B cell (primary cell): ENCODE results near the gene RGS3. TPM values are rescaled to one million over a fixed set of nuclear protein-coding genes. Genes with fewer than 3 reads are reported as not detected.

Source experiments
- ATAC-seq: fragments of 200-7000 bp; cut with Tn5 transposase; one replicate; pipeline ENCODE4 v1.10.0; 2021; ENCODE audit warnings: low read depth, mild to moderate bottlenecking, moderate number of reproducible peaks, moderate library complexity
- CTCF ChIA-PET: fragments of 350-600 bp; sonication (Branson Sonifier 250); formaldehyde crosslinking; loops from one replicate; lab custom pipeline; 2021; ENCODE audit warnings: antibody characterized with exemption, inconsistent platforms; lab: Charles Lee
- POLR2A ChIA-PET: fragments of 350-600 bp; sonication (Branson Sonifier 250); formaldehyde crosslinking; loops from one replicate; lab custom pipeline; 2021; ENCODE audit warnings: antibody characterized with exemption; lab: Charles Lee
- DNase-seq: peaks from one replicate; pipeline ENCODE4 v3.0.0; 2013
- H2AFZ ChIP-seq: 2 replicates; pipeline ENCODE4 v1.6.1; 2012; ENCODE audit warnings: mild to moderate bottlenecking, low read depth, low read length; ENCODE audit not compliant: insufficient read depth, poor library complexity, severe bottlenecking
- H3K27ac ChIP-seq, 2 donors: 1 replicate in 1 of 2; 2 replicates in 1 of 2; pipeline ENCODE4 v1.5.1; 2012 to 2013; ENCODE audit warnings: low read length in 2 of 2, mild to moderate bottlenecking in 2 of 2, moderate library complexity in 1 of 2
- H3K27me3 ChIP-seq, 4 experiments: fragments of 200-600 bp in 1 of 4; sonication (generic) in 1 of 4; replicated peaks in 1 of 4; 1 replicate in 2 of 4; 2 replicates in 2 of 4; pipeline versions ENCODE4 v1.6.1 to v1.7.0; 2013 to 2016; ENCODE audit warnings: low read length in 3 of 4, mild to moderate bottlenecking in 2 of 4, mixed read lengths in 1 of 4, moderate library complexity in 1 of 4; ENCODE audit not compliant: insufficient read depth in 4 of 4, control insufficient read depth in 3 of 4; ENCODE audit errors: control extremely low read depth in 1 of 4
- H3K36me3 ChIP-seq, 2 experiments: replicated peaks in 1 of 2; 1 replicate in 1 of 2; 2 replicates in 1 of 2; pipeline versions ENCODE4 v1.6.1 to v1.7.1; 2013; ENCODE audit warnings: low read length in 1 of 2; ENCODE audit not compliant: insufficient read depth in 2 of 2, control insufficient read depth in 1 of 2; ENCODE audit errors: control extremely low read depth in 1 of 2, extremely low read depth in 1 of 2
- H3K4me1 ChIP-seq, 2 donors: fragments of 200-600 bp in 1 of 2; sonication (generic) in 1 of 2; 1 replicate in 1 of 2; 2 replicates in 1 of 2; pipeline versions ENCODE4 v1.5.1 to v1.6.1; 2013 to 2017; ENCODE audit warnings: low read length in 2 of 2; ENCODE audit not compliant: control insufficient read depth in 2 of 2, insufficient read depth in 2 of 2
- H3K4me2 ChIP-seq: replicated peaks from 2 replicates; pipeline ENCODE3; 2012; ENCODE audit warnings: mild to moderate bottlenecking, low read depth, low read length; ENCODE audit not compliant: poor library complexity, severe bottlenecking
- H3K4me3 ChIP-seq, 5 experiments: fragments of 200-600 bp in 1 of 5; sonication (generic) in 1 of 5; 1 replicate in 3 of 5; 2 replicates in 2 of 5; pipeline versions ENCODE4 v1.5.1 to v1.7.0; 2011 to 2016; ENCODE audit warnings: low read length in 4 of 5, mild to moderate bottlenecking in 4 of 5, low read depth in 2 of 5, control low read depth in 1 of 5, moderate library complexity in 1 of 5; ENCODE audit not compliant: insufficient read depth in 1 of 5; ENCODE audit errors: control extremely low read depth in 1 of 5, extremely low read depth in 1 of 5
- H3K79me2 ChIP-seq: fragments of 200-600 bp; sonication (generic); one replicate; pipeline ENCODE4 v1.6.0; 2016; ENCODE audit warnings: low read length; ENCODE audit not compliant: control insufficient read depth, insufficient read depth
- H3K9ac ChIP-seq: fragments of 200-600 bp; sonication (generic); 2 replicates; pipeline ENCODE4 v1.6.1; 2017; ENCODE audit warnings: mild to moderate bottlenecking, low read length, moderate library complexity
- H3K9me3 ChIP-seq, 3 donors: one replicate each; pipeline versions ENCODE4 v1.6.1 to v1.7.1; 2013; ENCODE audit warnings: low read length in 2 of 3; ENCODE audit not compliant: control insufficient read depth in 2 of 3, insufficient read depth in 1 of 3; ENCODE audit errors: control extremely low read depth in 1 of 3
- H4K20me1 ChIP-seq: 2 replicates; pipeline ENCODE4 v1.6.0; 2012; ENCODE audit warnings: mild to moderate bottlenecking, low read length; ENCODE audit not compliant: insufficient read depth, control insufficient read depth, poor library complexity, severe bottlenecking
- H3K27ac Mint-ChIP-seq: one replicate; pipeline ENCODE4 v1.8.0; 2021; ENCODE audit warnings: mixed read lengths
- H3K27me3 Mint-ChIP-seq: one replicate; pipeline ENCODE4 v1.8.0; 2021; ENCODE audit warnings: mixed read lengths
- H3K4me1 Mint-ChIP-seq: one replicate; pipeline ENCODE4 v1.8.0; 2021; ENCODE audit warnings: mixed read lengths
- H3K4me3 Mint-ChIP-seq: one replicate; pipeline ENCODE4 v1.8.0; 2021; ENCODE audit warnings: mixed read lengths
- H3K9me3 Mint-ChIP-seq: one replicate; pipeline ENCODE4 v1.8.0; 2022; ENCODE audit warnings: mixed read lengths; ENCODE audit not compliant: insufficient read depth
- EZH2 ChIP-seq: IDR thresholded peaks from 2 replicates; pipeline ENCODE4 v1.6.1; 2012; ENCODE audit warnings: borderline replicate concordance, low read depth, mild to moderate bottlenecking, moderate library complexity, low read length; ENCODE audit not compliant: insufficient read depth, poor library complexity, severe bottlenecking
- WGBS: methylation state at CpG from one replicate; pipeline ENCODE4 v1.1.5; 2013; ENCODE audit warnings: missing lambda C conversion rate; ENCODE audit not compliant: insufficient coverage; 5-methylcytosine and 5-hydroxymethylcytosine counted together
- intact Hi-C: fragments of 100-400 bp; cut with micrococcal nuclease; formaldehyde crosslinking; loops from one replicate; pipeline ENCODE4 v1.10.0; 2022
- polyA plus RNA-seq: library from polyadenylated mRNA; depleted of rRNA; stranded (reverse); fragments of >200 nt; gene quantifications from 2 replicates; pipeline ENCODE4 v1.2.3, GENCODE V29; 2012
- total RNA-seq, 2 donors: library from RNA; stranded (reverse); fragments of 120-200 nt in 1 of 2; gene quantifications; 1 replicate in 1 of 2; 2 replicates in 1 of 2; pipeline versions ENCODE4 v1.2.3 to v1.2.4, GENCODE V29; 2013 to 2022
- TF ChIP-seq, protein P1 (sequence below): fragments of 200-600 bp; IDR thresholded peaks from one replicate; pipeline ENCODE4 v1.8.0; 2022; ENCODE audit warnings: antibody characterized with exemption, mild to moderate bottlenecking

RGS3 gene
- total and polyA plus RNA-seq, 2 donors (not counting 1 experiment from before 2014, with no cell fraction given): 12.0 to 15.6 TPM

DNA sequence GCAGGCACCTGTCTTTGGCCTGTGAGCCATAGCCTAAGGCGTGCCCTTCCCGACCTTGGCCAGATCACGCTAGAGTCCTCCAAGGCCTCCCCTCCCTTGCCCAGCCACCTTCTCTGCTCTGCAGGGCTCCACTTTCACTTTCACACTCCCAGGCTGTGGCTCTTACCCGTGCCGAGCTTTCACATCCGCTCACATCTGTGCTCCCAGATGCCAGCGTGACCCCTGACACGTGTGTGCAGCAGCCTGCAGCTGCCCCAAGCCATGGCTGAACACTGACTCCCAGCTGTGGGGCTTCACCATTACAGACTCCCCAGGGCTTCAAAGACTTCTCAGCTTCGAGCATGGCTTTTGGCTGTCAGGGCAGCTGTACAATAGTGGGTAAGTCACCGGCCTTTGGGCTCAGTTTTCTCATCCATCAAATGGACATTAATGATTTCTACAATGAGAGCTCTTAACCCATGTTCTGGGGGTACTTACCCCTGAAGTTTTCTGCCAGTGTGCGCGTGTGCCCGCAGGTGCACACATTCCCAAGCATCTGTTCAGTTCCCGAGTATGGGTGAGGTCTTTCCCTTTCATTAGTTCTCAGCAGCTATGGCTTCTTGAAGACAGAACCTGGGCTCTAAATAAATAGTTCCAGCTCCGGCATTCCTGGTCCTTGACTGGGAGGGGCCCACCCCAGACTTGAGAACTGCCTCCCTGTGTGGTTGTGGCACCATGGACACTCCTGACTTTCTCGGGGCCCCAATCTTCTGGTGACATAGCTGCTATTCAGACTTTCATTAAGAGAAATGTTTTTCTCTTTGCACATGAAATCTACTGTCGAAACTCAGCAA is 118.6 kb downstream of the RGS3 start:
- peak; percentile 68 for ATAC-seq
- H3K9ac ChIP-seq: peak overlapping the region; percentile 55
- H3K9me3 ChIP-seq: no peaks in the 10 kb centered on the region
- DNase-seq: peak; percentile 93
- H3K4me1 Mint-ChIP-seq: peaks cover 72% of the 10 kb centered on the region
- no peak for TF ChIP-seq EZH2
- TF ChIP-seq, protein P1, sequence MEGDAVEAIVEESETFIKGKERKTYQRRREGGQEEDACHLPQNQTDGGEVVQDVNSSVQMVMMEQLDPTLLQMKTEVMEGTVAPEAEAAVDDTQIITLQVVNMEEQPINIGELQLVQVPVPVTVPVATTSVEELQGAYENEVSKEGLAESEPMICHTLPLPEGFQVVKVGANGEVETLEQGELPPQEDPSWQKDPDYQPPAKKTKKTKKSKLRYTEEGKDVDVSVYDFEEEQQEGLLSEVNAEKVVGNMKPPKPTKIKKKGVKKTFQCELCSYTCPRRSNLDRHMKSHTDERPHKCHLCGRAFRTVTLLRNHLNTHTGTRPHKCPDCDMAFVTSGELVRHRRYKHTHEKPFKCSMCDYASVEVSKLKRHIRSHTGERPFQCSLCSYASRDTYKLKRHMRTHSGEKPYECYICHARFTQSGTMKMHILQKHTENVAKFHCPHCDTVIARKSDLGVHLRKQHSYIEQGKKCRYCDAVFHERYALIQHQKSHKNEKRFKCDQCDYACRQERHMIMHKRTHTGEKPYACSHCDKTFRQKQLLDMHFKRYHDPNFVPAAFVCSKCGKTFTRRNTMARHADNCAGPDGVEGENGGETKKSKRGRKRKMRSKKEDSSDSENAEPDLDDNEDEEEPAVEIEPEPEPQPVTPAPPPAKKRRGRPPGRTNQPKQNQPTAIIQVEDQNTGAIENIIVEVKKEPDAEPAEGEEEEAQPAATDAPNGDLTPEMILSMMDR: peak; percentile 70
- H3K4me3 Mint-ChIP-seq: peak overlapping the region; percentile 86
- 36% methylated on average over 16 of the region's 17 CpGs for WGBS
- H3K4me2 ChIP-seq: peak overlapping the region; percentile 69
- peaks cover 2 to 38% of the 10 kb centered on the region in 2 experiments for H3K36me3 ChIP-seq
- CTCF ChIA-PET: interaction anchor here (0.8 to 7.3 kb wide), 32 partner anchors 10 to 361 kb away, joined by 3 to 136 read pairs (median 6); partner anchors contain the start of genes ALAD, C9orf43, CDC26 and FKBP15
- H3K27ac Mint-ChIP-seq: peak overlapping the region; percentile 96
- POLR2A ChIA-PET: interaction anchor here (0.9 to 1.4 kb wide), 4 partner anchors 73 to 172 kb away, joined by 3 to 15 read pairs (median 5); partner anchors contain the start of genes C9orf43 and POLE3
- peak overlapping the region; percentile 71 to 85 for H3K27ac ChIP-seq
- peaks cover 44 to 56% of the 10 kb centered on the region in 2 donors for H3K4me1 ChIP-seq
- H4K20me1 ChIP-seq: peaks cover 22% of the 10 kb centered on the region
- no peaks in the 10 kb centered on the region for H3K27me3 ChIP-seq
- intact Hi-C loops: loop anchor here (1.0 to 5.0 kb wide), 9 partner anchors 40 to 361 kb away; partner anchors contain the start of genes ALAD, C9orf43, CDC26 and FKBP15
- H3K9me3 Mint-ChIP-seq: no peaks in the 10 kb centered on the region
- H2AFZ ChIP-seq: peak overlapping the region; percentile 39
- peaks cover 21% of the 10 kb centered on the region for H3K79me2 ChIP-seq
- peak overlapping the region; percentile 37 to 53 (median 48) for H3K4me3 ChIP-seq
- no peaks in the 10 kb centered on the region for H3K27me3 Mint-ChIP-seq
